Fibroblast of lung (primary cell): ENCODE measurements around the gene TAGLN2.

ENCODE experiments used
- CTCF ChIP-seq, 2 donors: IDR thresholded peaks in 1 of 2; conservative IDR thresholded peaks in 1 of 2; 1 replicate in 1 of 2; 2 replicates in 1 of 2; pipeline ENCODE4 v1.5.1; 2011 to 2012; ENCODE audit warnings: low read length in 2 of 2, control low read depth in 1 of 2, inconsistent platforms in 1 of 2, low read depth in 1 of 2, mild to moderate bottlenecking in 1 of 2
- EZH2 ChIP-seq: IDR thresholded peaks from 2 replicates; pipeline ENCODE4 v1.5.1; 2012; ENCODE audit warnings: low read length, control low read depth, mild to moderate bottlenecking; ENCODE audit errors: missing control alignments

GRCh38 chr1:159924025-159924790 lies 1.1 kb downstream of the TAGLN2 start:
- TF ChIP-seq CTCF (conservative IDR thresholded peaks at IDR 0.05 in 1 of 2, IDR thresholded peaks at IDR 0.05 in 1 of 2; ENCODE audit: low read depth in 1 of 2, low read length in 2 of 2), result no peak
- no peak for TF ChIP-seq EZH2
